B cell (primary cell): Measurements from ENCODE around the gene HTRA1.

ENCODE experiments used
- CTCF ChIP-seq: fragments of 200-600 bp; IDR thresholded peaks from one replicate; pipeline ENCODE4 v1.8.0; 2022; ENCODE audit warnings: antibody characterized with exemption, mild to moderate bottlenecking
- EZH2 ChIP-seq: IDR thresholded peaks from 2 replicates; pipeline ENCODE4 v1.6.1; 2012; ENCODE audit warnings: borderline replicate concordance, low read depth, mild to moderate bottlenecking, moderate library complexity, low read length; ENCODE audit not compliant: insufficient read depth, poor library complexity, severe bottlenecking

DNA sequence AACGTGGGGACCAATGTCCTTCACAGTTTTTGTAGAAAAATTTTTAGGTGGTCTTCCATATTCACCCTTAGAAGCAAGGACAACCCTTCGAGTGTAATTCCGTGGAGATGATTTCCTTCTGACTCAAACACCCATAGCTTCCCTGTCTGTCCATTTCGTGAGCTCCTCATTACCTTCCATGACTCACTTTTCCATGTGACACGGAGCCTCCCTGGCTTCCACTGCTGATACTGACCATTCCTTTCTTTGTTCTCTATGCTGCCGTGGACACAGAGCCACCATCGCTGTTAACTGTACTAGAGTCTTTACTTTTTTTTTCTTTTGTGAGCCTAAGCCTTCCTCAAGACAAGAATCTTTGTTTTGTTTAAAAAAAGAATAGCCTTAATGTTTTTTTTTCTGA lies 19.4 kb upstream of the HTRA1 start:
- no peak for TF ChIP-seq CTCF
- no peak for TF ChIP-seq EZH2
